Activated CD8-positive, alpha-beta T cell treated with anti-CD3 and anti-CD28 coated beads for 36 hours (primary cell): ENCODE measurements around the gene PPP2R3A. TPM values are rescaled to one million over a fixed set of nuclear protein-coding genes. Genes with fewer than 3 reads are reported as not detected.
"Not testable (repeated sequence)": the region's sequence is repeated elsewhere in the genome, so short reads cannot be mapped to it uniquely, and the experiment has no call there.

Experiments used
- ATAC-seq: fragments of 200-7000 bp; cut with Tn5 transposase; one replicate; pipeline ENCODE4 v1.10.0; 2021; ENCODE audit warnings: mild to moderate bottlenecking, moderate library complexity
- CTCF ChIA-PET: fragments of 350-600 bp; sonication (Branson Sonifier 250); formaldehyde crosslinking; loops from one replicate; lab custom pipeline; 2021; ENCODE audit warnings: antibody characterized with exemption; lab: Charles Lee
- POLR2A ChIA-PET: fragments of 350-600 bp; sonication (Branson Sonifier 250); formaldehyde crosslinking; loops from one replicate; lab custom pipeline; 2021; ENCODE audit warnings: antibody characterized with exemption; lab: Charles Lee
- DNase-seq: peaks from one replicate; pipeline ENCODE4 v3.0.0-alpha.2; 2020
- H3K27ac Mint-ChIP-seq: one replicate; pipeline ENCODE4 v1.8.0; 2021; ENCODE audit warnings: mild to moderate bottlenecking, mixed read lengths
- H3K27me3 Mint-ChIP-seq: one replicate; pipeline ENCODE4 v1.8.0; 2021; ENCODE audit warnings: mixed read lengths
- H3K36me3 Mint-ChIP-seq: one replicate; pipeline ENCODE4 v1.8.0; 2021; ENCODE audit warnings: low read depth, mixed read lengths
- H3K4me1 Mint-ChIP-seq: one replicate; pipeline ENCODE4 v1.8.0; 2021; ENCODE audit warnings: low read depth, mixed read lengths
- H3K4me3 Mint-ChIP-seq: one replicate; pipeline ENCODE4 v1.8.0; 2021; ENCODE audit warnings: mild to moderate bottlenecking, moderate library complexity, mixed read lengths
- H3K9me3 Mint-ChIP-seq: one replicate; pipeline ENCODE4 v1.8.0; 2021; ENCODE audit warnings: mixed read lengths
- CTCF ChIP-seq: fragments of 200-600 bp; IDR thresholded peaks from one replicate; pipeline ENCODE4 v1.8.0; 2022; ENCODE audit warnings: antibody characterized with exemption, mild to moderate bottlenecking
- intact Hi-C: fragments of 100-400 bp; cut with micrococcal nuclease; formaldehyde crosslinking; loops from one replicate; pipeline ENCODE4 v1.10.0; 2022
- total RNA-seq, 2 experiments: library from RNA; stranded (reverse); gene quantifications; one replicate each; pipeline ENCODE4 v1.2.3, GENCODE V29; 2021

PPP2R3A gene
- total RNA-seq, 2 experiments from 2014 or later = 0.16 to 0.51 TPM

DNA sequence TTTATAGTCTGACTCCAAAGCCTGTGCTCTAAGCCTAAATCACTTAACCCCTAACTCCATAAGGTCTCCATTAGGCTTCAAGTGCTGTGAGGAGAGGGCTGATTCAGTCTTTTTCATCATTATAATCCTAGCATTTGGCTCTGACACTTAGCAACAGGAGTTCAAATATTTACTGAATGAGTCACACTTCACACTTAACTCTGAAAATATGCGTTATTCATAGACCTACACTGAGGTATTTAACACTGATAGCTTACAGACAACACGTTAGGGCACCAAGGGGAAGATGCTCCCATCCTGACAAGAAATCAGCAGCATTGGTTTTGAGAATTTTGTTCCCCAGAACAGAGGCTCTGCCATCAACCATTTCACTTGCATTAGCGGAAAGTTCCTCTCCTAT is 177.1 kb downstream of the PPP2R3A start:
- TF ChIP-seq CTCF = no peak
- no peaks in the 10 kb centered on the region for H3K27me3 Mint-ChIP-seq
- H3K27ac Mint-ChIP-seq = peak overlapping the region; percentile 63
- DNase-seq (no peak), ATAC-seq (peak; percentile 83)
- no peaks in the 10 kb centered on the region for H3K9me3 Mint-ChIP-seq
- CTCF ChIA-PET = no interaction called here
- peaks cover 35% of the 10 kb centered on the region for H3K4me1 Mint-ChIP-seq
- intact Hi-C loops = loop anchor here (5.0 kb wide), 1 partner anchor 50 kb away; no protein-coding TSS in a partner anchor
- peaks cover under 1% of the 10 kb centered on the region for H3K36me3 Mint-ChIP-seq
- H3K4me3 Mint-ChIP-seq = no peak overlapping the region
- POLR2A ChIA-PET = interaction anchor here (1.1 to 1.4 kb wide), 2 partner anchors 29 to 50 kb away, joined by 3 to 6 read pairs; no protein-coding TSS in a partner anchor

- peaks cover 42% of the 10 kb centered on the region for H3K4me1 Mint-ChIP-seq
- H3K27ac Mint-ChIP-seq, DNase-seq, H3K27me3 Mint-ChIP-seq, CTCF ChIA-PET, H3K4me3 Mint-ChIP-seq, ATAC-seq, H3K36me3 Mint-ChIP-seq, H3K9me3 Mint-ChIP-seq: not testable (repeated sequence)
- intact Hi-C loops = loop anchor here (5.0 kb wide), 1 partner anchor 48 kb away; no protein-coding TSS in a partner anchor
- POLR2A ChIA-PET = interaction anchor here (0.8 to 1.5 kb wide), 3 partner anchors 26 to 64 kb away, joined by 3 read pairs; partner anchors contain the start of gene MSL2
Observed at GRCh38 chr3:136144397-136144796, 178.9 kb downstream of the PPP2R3A start.

- Mint-ChIP-seq H3K27ac (peak overlapping the region; percentile 75), H3K4me3 (no peak overlapping the region), H3K27me3 (no peaks in the 10 kb centered on the region), H3K4me1 (peaks cover 53% of the 10 kb centered on the region), H3K9me3 (no peaks in the 10 kb centered on the region), H3K36me3 (peaks cover 25% of the 10 kb centered on the region)
- ATAC-seq (no peak), DNase-seq (no peak)
- CTCF ChIA-PET = interaction anchor here (0.9 to 1.4 kb wide), 2 partner anchors 9 to 605 kb away, joined by 3 to 5 read pairs; partner anchors contain the start of gene STAG1
- intact Hi-C loops = no loop called here
- TF ChIP-seq CTCF = no peak
- POLR2A ChIA-PET = interaction anchor here (1.3 to 1.7 kb wide), 4 partner anchors 24 to 49 kb away, joined by 3 to 5 read pairs (median 4); partner anchors contain the start of gene MSL2
Observed at GRCh38 chr3:136146981-136147729, 181.6 kb downstream of the PPP2R3A start.

DNA sequence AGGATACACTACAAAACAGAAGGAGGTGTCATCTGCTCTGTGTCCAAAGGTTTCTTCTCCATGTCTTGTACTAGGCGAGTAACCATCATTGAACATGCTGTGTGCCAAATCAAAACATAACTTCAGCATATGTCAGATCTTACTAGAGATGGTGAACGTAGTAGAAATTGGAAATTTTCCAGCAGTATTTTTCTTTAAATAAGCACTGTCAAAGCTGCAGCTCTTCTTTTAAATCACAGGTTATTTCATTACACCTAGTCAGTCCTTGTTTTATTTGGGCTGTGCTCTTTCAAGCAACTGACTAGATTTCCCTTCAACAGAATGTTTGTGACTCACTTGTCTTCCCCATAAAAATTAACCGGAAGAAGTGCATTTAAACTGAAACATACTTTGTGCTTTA is 184.1 kb downstream of the PPP2R3A start:
- DNase-seq (no peak), ATAC-seq (peak; percentile 66)
- ChIA-PET CTCF (no interaction called here), POLR2A (no interaction called here)
- H3K36me3 Mint-ChIP-seq = peaks cover 31% of the 10 kb centered on the region
- H3K4me1 Mint-ChIP-seq = peaks cover 65% of the 10 kb centered on the region
- H3K27me3 Mint-ChIP-seq = no peaks in the 10 kb centered on the region
- H3K9me3 Mint-ChIP-seq = no peaks in the 10 kb centered on the region
- peak overlapping the region; percentile 68 for H3K27ac Mint-ChIP-seq
- TF ChIP-seq CTCF = no peak
- intact Hi-C loops = no loop called here
- no peak overlapping the region for H3K4me3 Mint-ChIP-seq

DNA sequence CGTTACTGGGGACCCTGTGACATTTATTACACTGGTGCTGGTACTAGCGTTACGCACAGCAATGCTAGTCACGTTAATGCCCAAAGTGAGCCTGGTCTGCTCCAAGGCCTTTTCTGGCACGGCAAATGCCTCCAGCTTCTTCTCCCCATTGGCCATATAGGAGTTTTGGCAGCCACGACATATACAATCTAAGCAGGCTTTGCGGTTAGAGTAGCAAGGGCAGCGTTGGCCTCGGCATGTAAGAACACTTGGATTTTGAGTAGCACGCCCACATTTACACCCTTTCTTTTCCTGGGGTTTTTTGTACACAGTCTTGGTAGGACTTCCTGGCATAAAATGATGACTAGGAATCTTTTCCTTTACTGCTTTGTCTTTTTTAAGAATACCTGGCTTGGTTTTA is 185.7 kb downstream of the PPP2R3A start:
- no peak overlapping the region for H3K4me3 Mint-ChIP-seq
- TF ChIP-seq CTCF = no peak
- peak overlapping the region; percentile 30 for H3K27ac Mint-ChIP-seq
- no peaks in the 10 kb centered on the region for H3K27me3 Mint-ChIP-seq
- DNase-seq = no peak
- H3K4me1 Mint-ChIP-seq = peaks cover 69% of the 10 kb centered on the region
- intact Hi-C loops = no loop called here
- no peak for ATAC-seq
- POLR2A ChIA-PET = interaction anchor here (1.2 kb wide), 1 partner anchor 22 kb away, joined by 3 read pairs; no protein-coding TSS in a partner anchor
- H3K36me3 Mint-ChIP-seq = peaks cover 36% of the 10 kb centered on the region
- H3K9me3 Mint-ChIP-seq = no peaks in the 10 kb centered on the region
- CTCF ChIA-PET = no interaction called here
